Fibroblast of skin of left quadriceps (primary cell): Measurements from ENCODE around the gene BNIP5.
"Not testable (repeated sequence)": the region's sequence is repeated elsewhere in the genome, so short reads cannot be mapped to it uniquely, and the experiment has no call there.

Experiments
- DNase-seq, 2 experiments: peaks; one replicate each; pipeline ENCODE4 v3.0.0-alpha.2; 2013; ENCODE audit warnings: low read depth in 2 of 2

The BNIP5 gene

GRCh38 chr6:36364669-36365479 is 28.2 kb upstream of the BNIP5 start:
- no peak for DNase-seq

- DNase-seq, result not testable (repeated sequence)
These were observed 27.5 kb upstream of the BNIP5 start for GRCh38 chr6:36364061-36364635.

GRCh38 chr6:36363371-36363752 is 26.7 kb upstream of the BNIP5 start:
- DNase-seq, result not testable (repeated sequence)

- DNase-seq, result no peak
These were observed 26.1 kb upstream of the BNIP5 start for GRCh38 chr6:36362551-36363370.

- DNase-seq, result no peak
These were observed 24.4 kb upstream of the BNIP5 start for GRCh38 chr6:36361071-36361470.

GRCh38 chr6:36360241-36361054 is 23.8 kb upstream of the BNIP5 start:
- DNase-seq, result peak; percentile 56 to 61

- DNase-seq, result no peak
These were observed 21.7 kb upstream of the BNIP5 start for GRCh38 chr6:36358226-36358915.

- DNase-seq, result no peak
These were observed 21.2 kb upstream of the BNIP5 start for GRCh38 chr6:36357872-36358225.

GRCh38 chr6:36355819-36356218 is 19.1 kb upstream of the BNIP5 start:
- DNase-seq, result no peak

- DNase-seq, result no peak
These were observed 16.8 kb upstream of the BNIP5 start for GRCh38 chr6:36353411-36353915.

- no peak for DNase-seq
These were observed 15.9 kb upstream of the BNIP5 start for GRCh38 chr6:36352477-36353157.

GRCh38 chr6:36350681-36351571 is 14.2 kb upstream of the BNIP5 start:
- DNase-seq, result peak; percentile 56 to 62

GRCh38 chr6:36350082-36350481 is 13.4 kb upstream of the BNIP5 start:
- DNase-seq, result no peak

GRCh38 chr6:36349240-36349639 is 12.6 kb upstream of the BNIP5 start:
- no peak for DNase-seq

- no peak for DNase-seq
These were observed 10.9 kb upstream of the BNIP5 start for GRCh38 chr6:36347621-36348020.

- DNase-seq, result no peak
These were observed 10.0 kb upstream of the BNIP5 start for GRCh38 chr6:36346486-36347273.

GRCh38 chr6:36345681-36346466 is 9.2 kb upstream of the BNIP5 start:
- DNase-seq, result no peak
